ENCODE results near the gene FOXD2. TPM values are rescaled to one million over a fixed set of nuclear protein-coding genes. Genes with fewer than 3 reads are reported as not detected.

The FOXD2 gene
- total and polyA plus RNA-seq, 7 donors = 0.04 to 0.13 (median 0.04) TPM

DNA sequence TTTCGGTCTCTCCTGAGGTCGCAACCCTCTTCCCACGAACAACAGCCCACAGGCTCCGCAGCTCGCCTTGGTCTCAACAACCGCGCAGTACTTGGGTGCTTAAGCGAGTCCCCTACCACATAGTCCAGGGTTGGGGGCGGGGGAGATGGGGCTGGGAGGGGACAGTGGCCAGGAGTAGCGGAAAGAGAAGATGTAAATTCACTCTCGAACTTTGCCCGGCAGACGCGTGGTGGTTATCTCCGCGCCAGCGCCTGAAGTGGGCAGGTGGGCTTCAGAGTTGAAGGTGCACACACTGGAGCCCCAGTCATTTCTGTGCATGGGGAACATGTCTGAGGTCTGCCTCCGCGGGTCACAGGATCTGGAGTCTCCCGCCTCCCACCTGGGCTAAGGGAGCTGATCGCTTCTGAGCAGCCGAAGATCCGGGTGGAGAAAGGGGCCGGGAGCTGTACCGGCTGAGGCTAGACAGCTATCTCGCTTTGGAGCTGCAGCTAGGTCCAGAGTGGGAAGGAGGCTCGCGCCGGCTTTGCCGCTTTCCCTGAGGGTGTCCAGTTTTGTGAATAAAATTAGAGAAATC, 4.3 kb upstream of the FOXD2 start:
- Histone ChIP-seq H3K27me3 (ENCODE audit: insufficient read depth in 3 of 3, low read length in 2 of 3) (peaks cover 0 to 85% (median 37%) of the 10 kb centered on the region in 3 donors), H3K4me3 (peak overlapping the region; percentile 37), H3K4me1 (no peaks in the 10 kb centered on the region), H3K36me3 (ENCODE audit: insufficient read depth in 1 of 2, low read depth in 1 of 2) (no peaks in the 10 kb centered on the region), H3K27ac (no peak overlapping the region), H3K9me3 (no peaks in the 10 kb centered on the region)
- ATAC-seq (no peak), DNase-seq (no peak)
- WGBS, 3 donors = 40 to 45% (median 44%) methylated on average over 30 of the region's 30 CpGs
- intact Hi-C loops (cut with DNase I) = no loop called here
- TF ChIP-seq, protein P1, sequence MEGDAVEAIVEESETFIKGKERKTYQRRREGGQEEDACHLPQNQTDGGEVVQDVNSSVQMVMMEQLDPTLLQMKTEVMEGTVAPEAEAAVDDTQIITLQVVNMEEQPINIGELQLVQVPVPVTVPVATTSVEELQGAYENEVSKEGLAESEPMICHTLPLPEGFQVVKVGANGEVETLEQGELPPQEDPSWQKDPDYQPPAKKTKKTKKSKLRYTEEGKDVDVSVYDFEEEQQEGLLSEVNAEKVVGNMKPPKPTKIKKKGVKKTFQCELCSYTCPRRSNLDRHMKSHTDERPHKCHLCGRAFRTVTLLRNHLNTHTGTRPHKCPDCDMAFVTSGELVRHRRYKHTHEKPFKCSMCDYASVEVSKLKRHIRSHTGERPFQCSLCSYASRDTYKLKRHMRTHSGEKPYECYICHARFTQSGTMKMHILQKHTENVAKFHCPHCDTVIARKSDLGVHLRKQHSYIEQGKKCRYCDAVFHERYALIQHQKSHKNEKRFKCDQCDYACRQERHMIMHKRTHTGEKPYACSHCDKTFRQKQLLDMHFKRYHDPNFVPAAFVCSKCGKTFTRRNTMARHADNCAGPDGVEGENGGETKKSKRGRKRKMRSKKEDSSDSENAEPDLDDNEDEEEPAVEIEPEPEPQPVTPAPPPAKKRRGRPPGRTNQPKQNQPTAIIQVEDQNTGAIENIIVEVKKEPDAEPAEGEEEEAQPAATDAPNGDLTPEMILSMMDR (IDR thresholded peaks at IDR 0.05) = no peak

DNA sequence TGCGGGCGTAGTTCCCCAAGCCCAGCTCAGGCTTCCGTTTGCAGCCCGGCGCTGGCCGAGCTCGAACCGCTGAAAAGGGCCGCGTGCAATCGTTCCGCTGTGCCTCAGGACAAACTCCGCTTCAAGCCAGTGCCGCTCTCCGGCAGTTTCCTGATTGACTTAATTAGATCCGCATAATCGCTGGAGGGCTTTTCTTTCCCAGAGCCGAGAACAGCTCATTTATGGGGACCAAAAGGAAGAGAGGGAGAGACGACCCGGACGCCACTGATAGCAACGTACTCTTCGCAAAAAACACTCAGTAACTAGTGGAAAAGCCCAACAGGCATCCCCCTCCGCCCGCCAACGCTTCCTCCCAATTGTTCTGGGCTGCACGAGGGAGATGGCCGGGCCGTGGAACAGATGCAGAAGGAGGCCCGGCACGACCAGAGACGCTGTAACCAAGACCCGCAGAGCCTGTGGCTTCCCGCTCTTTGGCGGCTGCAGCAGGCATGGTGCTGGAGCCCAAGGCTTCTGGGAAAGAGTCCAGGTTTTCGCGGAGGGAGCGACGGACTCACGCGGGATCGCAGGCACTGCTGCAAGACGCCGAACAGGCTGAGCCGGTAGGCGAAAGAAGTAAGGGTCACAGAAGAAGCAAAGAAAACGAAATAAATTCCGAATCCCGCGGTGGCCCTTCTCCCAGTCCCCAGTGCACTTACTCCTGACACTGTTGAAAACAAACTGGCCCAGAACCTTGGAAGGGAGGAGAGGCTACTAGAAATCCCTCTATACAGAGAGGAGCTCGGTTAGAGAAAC, 3.6 kb upstream of the FOXD2 start:
- ATAC-seq (no peak), DNase-seq (peak in 1 of 2 donors; percentile 70)
- Histone ChIP-seq H3K4me1 (no peaks in the 10 kb centered on the region), H3K27me3 (ENCODE audit: insufficient read depth in 3 of 3, low read length in 2 of 3) (peaks cover 0 to 92% (median 41%) of the 10 kb centered on the region in 3 donors), H3K9me3 (no peaks in the 10 kb centered on the region), H3K36me3 (ENCODE audit: insufficient read depth in 1 of 2, low read depth in 1 of 2) (no peaks in the 10 kb centered on the region), H3K27ac (no peak overlapping the region), H3K4me3 (peak overlapping the region; percentile 37)
- TF ChIP-seq, protein P1 (IDR thresholded peaks at IDR 0.05) = no peak
- intact Hi-C loops (cut with DNase I) = no loop called here
- 15 to 22% (median 20%) methylated on average over 51 of the region's 51 CpGs for WGBS, 3 donors

- Histone ChIP-seq H3K27me3 (ENCODE audit: insufficient read depth in 3 of 3, low read length in 2 of 3) (peaks cover 0 to 94% (median 50%) of the 10 kb centered on the region in 3 donors), H3K4me1 (no peaks in the 10 kb centered on the region), H3K4me3 (no peak overlapping the region), H3K9me3 (no peaks in the 10 kb centered on the region), H3K36me3 (ENCODE audit: insufficient read depth in 1 of 2, low read depth in 1 of 2) (no peaks in the 10 kb centered on the region), H3K27ac (no peak overlapping the region)
- intact Hi-C loops (cut with DNase I) = loop anchor here (5.0 kb wide), 1 partner anchor 277 kb away; no protein-coding TSS in a partner anchor
- TF ChIP-seq, protein P1 (IDR thresholded peaks at IDR 0.05) = no peak
- ATAC-seq = no peak
- WGBS, 3 donors = 74 to 90% (median 78%) methylated on average over 6 of the region's 6 CpGs
- DNase-seq = no peak
Measured at GRCh38 chr1:47435506-47436303, 2.1 kb upstream of the FOXD2 start.

GRCh38 chr1:47436304-47436978, 1.4 kb upstream of the FOXD2 start:
- TF ChIP-seq, protein P1 (IDR thresholded peaks at IDR 0.05) = peak; percentile 63
- Histone ChIP-seq H3K9me3 (no peaks in the 10 kb centered on the region), H3K27ac (no peak overlapping the region), H3K4me1 (no peaks in the 10 kb centered on the region), H3K4me3 (peak overlapping the region; percentile 69), H3K36me3 (ENCODE audit: insufficient read depth in 1 of 2, low read depth in 1 of 2) (no peaks in the 10 kb centered on the region), H3K27me3 (ENCODE audit: insufficient read depth in 3 of 3, low read length in 2 of 3) (peaks cover 0 to 92% (median 47%) of the 10 kb centered on the region in 3 donors)
- 8 to 10% (median 9%) methylated on average over 23 of the region's 23 CpGs for WGBS, 3 donors
- intact Hi-C loops (cut with DNase I) = loop anchor here (5.0 kb wide), 1 partner anchor 276 kb away; no protein-coding TSS in a partner anchor
- ATAC-seq (peak in 3 of 4 donors; percentile 14 to 37 (median 26)), DNase-seq (peak; percentile 69 to 83)

Measured in psoas muscle (tissue), 8 donors.